Caki2 (cell line): ENCODE results near the gene CNNM1. TPM values are rescaled to one million over a fixed set of nuclear protein-coding genes. Genes with fewer than 3 reads are reported as not detected.

Experiments
- DNase-seq: peaks from one replicate; pipeline ENCODE4 v3.0.0-alpha.2; 2015; ENCODE audit warnings: low read depth
- in situ Hi-C: cut with HindIII; loops from 2 replicates; pipeline ENCODE4 v1.10.0; 2016; ENCODE audit warnings: low sequenced_read_pairs, low pct_unique_long_range_greater_than_20kb, mixed read lengths
- total RNA-seq: library from RNA; depleted of rRNA; stranded (reverse); fragments of >200 nt; shearing (Covaris generic); gene quantifications from 2 replicates; pipeline ENCODE4 v1.2.3, GENCODE V29; 2014; ENCODE audit warnings: low replicate concordance

Gene CNNM1
- total RNA-seq, 1 experiment from 2014 or later: 5.2 TPM

GRCh38 chr10:99365311-99365710, 36.2 kb downstream of the CNNM1 start:
- DNase-seq: no peak
- in situ Hi-C loops: no loop called here

GRCh38 chr10:99365736-99366135, 36.6 kb downstream of the CNNM1 start:
- DNase-seq: no peak
- in situ Hi-C loops: no loop called here

GRCh38 chr10:99366666-99367065, 37.5 kb downstream of the CNNM1 start:
- DNase-seq: no peak
- in situ Hi-C loops: no loop called here

GRCh38 chr10:99368646-99369045, 39.5 kb downstream of the CNNM1 start:
- in situ Hi-C loops: no loop called here
- DNase-seq: peak; percentile 36

GRCh38 chr10:99369126-99369525, 40.0 kb downstream of the CNNM1 start:
- in situ Hi-C loops: no loop called here
- DNase-seq: no peak

GRCh38 chr10:99369551-99369950, 40.4 kb downstream of the CNNM1 start:
- in situ Hi-C loops: no loop called here
- no peak for DNase-seq

- in situ Hi-C loops: no loop called here
Measured at GRCh38 chr10:99370993-99371392, 41.8 kb downstream of the CNNM1 start.

GRCh38 chr10:99372546-99373271, 43.6 kb downstream of the CNNM1 start:
- DNase-seq: peak; percentile 60
- in situ Hi-C loops: no loop called here

More at GRCh38 chr10:99370993-99371392, 41.8 kb downstream of the CNNM1 start:
- DNase-seq: no peak

GRCh38 chr10:99374526-99374925, 45.4 kb downstream of the CNNM1 start:
- peak; percentile 44 for DNase-seq
- in situ Hi-C loops: no loop called here

- in situ Hi-C loops: no loop called here
- DNase-seq: no peak
Measured at GRCh38 chr10:99374972-99375371, 45.8 kb downstream of the CNNM1 start.

GRCh38 chr10:99375426-99375825, 46.3 kb downstream of the CNNM1 start:
- DNase-seq: no peak
- in situ Hi-C loops: no loop called here

GRCh38 chr10:99382176-99382575, 53.0 kb downstream of the CNNM1 start:
- in situ Hi-C loops: no loop called here
- DNase-seq: no peak

GRCh38 chr10:99387071-99387470, 57.9 kb downstream of the CNNM1 start:
- no peak for DNase-seq
- in situ Hi-C loops: no loop called here

GRCh38 chr10:99387541-99387940, 58.4 kb downstream of the CNNM1 start:
- in situ Hi-C loops: no loop called here
- no peak for DNase-seq

GRCh38 chr10:99389729-99390480, 60.7 kb downstream of the CNNM1 start:
- no peak for DNase-seq
- in situ Hi-C loops: no loop called here

GRCh38 chr10:99391346-99391745, 62.2 kb downstream of the CNNM1 start:
- in situ Hi-C loops: no loop called here
- DNase-seq: no peak

GRCh38 chr10:99393036-99393435, 63.9 kb downstream of the CNNM1 start:
- in situ Hi-C loops: no loop called here
- no peak for DNase-seq

- in situ Hi-C loops: no loop called here
- no peak for DNase-seq
Measured at GRCh38 chr10:99393683-99394082, 64.5 kb downstream of the CNNM1 start.

GRCh38 chr10:99394256-99394655, 65.1 kb downstream of the CNNM1 start:
- in situ Hi-C loops: no loop called here
- DNase-seq: no peak
